Fibroblast of the aortic adventitia (primary cell): ENCODE measurements around the gene ZBTB17. TPM values are rescaled to one million over a fixed set of nuclear protein-coding genes. Genes with fewer than 3 reads are reported as not detected.

ENCODE experiments used
- DNase-seq: peaks from one replicate; pipeline ENCODE4 v3.0.0-alpha.2; 2010; ENCODE audit warnings: low read depth
- H3K4me3 ChIP-seq: 2 replicates; pipeline ENCODE4 v1.5.1; 2011; ENCODE audit warnings: low read depth, mild to moderate bottlenecking, control low read depth, low read length, moderate library complexity
- total RNA-seq: library from RNA; depleted of rRNA; stranded (reverse); fragments of >200 nt; gene quantifications from 2 replicates; pipeline ENCODE4 v1.2.3, GENCODE V29; 2012; ENCODE audit warnings: low replicate concordance
- TF ChIP-seq, protein P1 (sequence below): IDR thresholded peaks from 2 replicates; pipeline ENCODE4 v1.5.1; 2011; ENCODE audit warnings: mild to moderate bottlenecking, low read length, control low read depth, inconsistent platforms; ENCODE audit not compliant: insufficient read depth

ZBTB17 gene
- total RNA-seq, 1 donor = 21.7 TPM

DNA sequence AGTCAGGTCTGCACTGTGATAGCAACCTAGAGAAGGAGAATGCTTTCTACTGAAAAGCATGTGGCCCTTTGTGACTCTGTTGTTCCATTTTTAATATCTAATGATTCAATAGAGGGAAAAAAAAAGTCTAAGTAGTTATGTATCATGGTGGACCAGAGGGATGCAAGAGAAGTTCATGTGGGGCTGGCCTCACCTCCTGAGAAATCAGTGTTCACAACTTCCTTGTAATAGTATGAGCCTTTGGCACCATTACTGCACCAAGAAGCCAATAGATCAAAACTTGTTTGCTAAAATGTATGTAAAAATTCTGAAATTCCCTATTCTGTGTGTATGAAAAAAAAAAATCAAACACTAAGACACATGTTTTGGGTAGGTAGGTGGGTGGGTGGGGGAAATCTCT lies 5.0 kb downstream of the ZBTB17 start:
- no peak overlapping the region for H3K4me3 ChIP-seq

DNA sequence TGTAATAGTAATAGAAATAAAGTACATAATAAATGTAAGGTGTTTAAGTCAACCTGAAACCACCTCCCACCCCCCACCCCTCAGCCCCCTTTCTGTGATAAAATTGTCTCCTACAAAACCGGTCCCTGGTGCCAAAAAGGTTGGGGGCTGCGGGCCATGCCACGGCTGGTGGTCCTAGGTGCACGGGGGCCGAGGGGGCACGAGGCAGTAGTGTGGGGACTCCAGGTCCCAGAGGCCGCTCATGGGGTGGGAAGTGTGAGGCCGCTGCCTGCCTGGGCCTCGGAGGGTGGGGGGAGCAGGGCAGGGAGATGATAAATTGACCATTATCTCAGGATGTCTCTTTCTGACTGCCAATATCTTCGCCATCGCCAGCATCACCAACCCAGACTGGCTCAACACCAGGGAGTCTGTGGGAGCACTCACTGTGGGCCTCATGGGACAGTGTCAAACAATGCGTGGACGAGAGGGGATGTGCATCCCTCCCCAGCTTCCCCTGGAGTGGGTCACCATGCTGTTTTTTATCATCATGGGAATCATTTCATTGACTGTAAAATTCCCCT lies 6.5 kb downstream of the ZBTB17 start:
- TF ChIP-seq, protein P1, sequence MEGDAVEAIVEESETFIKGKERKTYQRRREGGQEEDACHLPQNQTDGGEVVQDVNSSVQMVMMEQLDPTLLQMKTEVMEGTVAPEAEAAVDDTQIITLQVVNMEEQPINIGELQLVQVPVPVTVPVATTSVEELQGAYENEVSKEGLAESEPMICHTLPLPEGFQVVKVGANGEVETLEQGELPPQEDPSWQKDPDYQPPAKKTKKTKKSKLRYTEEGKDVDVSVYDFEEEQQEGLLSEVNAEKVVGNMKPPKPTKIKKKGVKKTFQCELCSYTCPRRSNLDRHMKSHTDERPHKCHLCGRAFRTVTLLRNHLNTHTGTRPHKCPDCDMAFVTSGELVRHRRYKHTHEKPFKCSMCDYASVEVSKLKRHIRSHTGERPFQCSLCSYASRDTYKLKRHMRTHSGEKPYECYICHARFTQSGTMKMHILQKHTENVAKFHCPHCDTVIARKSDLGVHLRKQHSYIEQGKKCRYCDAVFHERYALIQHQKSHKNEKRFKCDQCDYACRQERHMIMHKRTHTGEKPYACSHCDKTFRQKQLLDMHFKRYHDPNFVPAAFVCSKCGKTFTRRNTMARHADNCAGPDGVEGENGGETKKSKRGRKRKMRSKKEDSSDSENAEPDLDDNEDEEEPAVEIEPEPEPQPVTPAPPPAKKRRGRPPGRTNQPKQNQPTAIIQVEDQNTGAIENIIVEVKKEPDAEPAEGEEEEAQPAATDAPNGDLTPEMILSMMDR = no peak
- no peak for DNase-seq
- H3K4me3 ChIP-seq = no peak overlapping the region

More for the DNA sequence above, 5.0 kb downstream of the ZBTB17 start:
- no peak for DNase-seq
- TF ChIP-seq, protein P1 = no peak

DNA sequence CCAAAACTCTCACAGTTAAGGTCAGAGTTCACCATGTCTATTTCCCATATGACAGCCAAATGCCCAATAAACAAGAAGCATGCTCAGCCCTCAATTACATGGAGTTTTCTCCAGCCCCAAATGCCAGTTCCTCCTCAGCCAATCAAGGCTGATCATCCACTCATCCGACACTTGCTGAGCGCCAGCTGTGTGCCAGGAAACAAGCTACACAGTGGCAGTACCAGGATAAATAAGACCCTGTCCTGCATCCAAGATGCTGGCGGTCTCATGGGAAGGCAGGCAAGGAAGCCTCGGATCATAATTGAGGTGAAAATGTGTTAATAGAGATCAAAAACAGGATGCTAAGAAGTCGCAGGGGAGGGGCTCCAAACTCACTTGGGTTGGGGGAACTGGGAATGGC lies 7.7 kb downstream of the ZBTB17 start:
- H3K4me3 ChIP-seq = no peak overlapping the region
- TF ChIP-seq, protein P1 = no peak
- DNase-seq = no peak

DNA sequence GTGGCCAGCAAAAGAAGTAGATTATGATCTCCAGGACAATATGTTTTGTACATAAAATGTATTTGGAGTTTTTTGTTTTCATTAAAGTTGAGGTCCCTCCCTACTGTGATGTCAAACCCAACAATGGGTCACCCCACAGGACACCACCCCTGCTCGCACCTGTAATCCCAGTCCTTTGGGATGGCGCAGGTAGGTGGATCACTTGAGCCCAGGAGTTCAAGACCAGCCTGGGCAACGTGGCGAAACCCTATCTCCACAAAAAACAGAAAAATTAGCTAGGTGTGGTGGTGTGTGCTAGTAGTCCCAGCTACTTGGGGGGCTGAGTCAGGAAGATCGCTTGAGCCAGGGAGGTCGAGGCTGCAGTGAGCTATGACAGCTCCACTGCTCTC lies 9.0 kb downstream of the ZBTB17 start:
- no peak overlapping the region for H3K4me3 ChIP-seq
- DNase-seq = no peak
- TF ChIP-seq, protein P1 = no peak

DNA sequence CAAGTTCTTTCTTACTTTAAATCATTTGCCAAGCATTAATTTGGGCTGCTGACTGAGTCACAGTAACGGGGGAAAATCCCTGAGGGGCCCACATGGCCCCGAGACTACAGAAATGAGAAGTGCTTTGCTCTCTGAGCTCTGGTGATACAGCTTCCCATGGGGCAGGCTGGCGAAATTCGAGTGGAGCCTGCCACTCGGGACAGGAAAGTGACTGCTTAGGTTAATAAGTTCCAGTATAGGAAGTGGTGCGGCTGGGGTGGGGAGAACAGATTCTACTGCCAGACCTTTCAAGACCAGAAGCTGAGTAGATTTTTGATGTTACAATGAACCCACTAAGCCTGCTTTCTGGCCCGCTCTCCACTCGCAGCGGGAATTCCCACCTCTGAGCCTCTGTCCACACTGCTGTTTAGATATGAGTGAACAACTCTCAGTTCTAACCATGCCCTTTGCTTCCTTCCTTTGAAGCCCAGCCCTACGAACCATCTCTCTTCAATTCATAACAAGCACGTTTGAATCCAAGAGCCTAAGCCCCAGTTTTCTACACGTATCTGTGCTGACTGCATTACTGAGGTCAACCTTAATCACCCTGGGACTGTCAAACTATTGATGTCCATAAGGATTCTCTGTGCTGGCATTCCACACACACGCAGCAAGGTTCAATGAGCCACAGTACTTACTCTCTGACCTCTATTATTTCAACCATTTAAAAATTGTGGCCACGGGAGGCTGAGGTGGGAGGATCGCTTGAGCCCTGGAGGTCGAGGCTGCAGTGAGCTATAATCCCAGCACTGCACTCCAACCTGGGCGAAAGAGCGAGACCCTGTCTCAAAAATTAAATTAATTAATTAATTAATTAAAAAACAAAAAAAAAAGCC lies 9.6 kb downstream of the ZBTB17 start:
- H3K4me3 ChIP-seq = no peak overlapping the region
- DNase-seq = peak; percentile 44
- TF ChIP-seq, protein P1 = no peak

DNA sequence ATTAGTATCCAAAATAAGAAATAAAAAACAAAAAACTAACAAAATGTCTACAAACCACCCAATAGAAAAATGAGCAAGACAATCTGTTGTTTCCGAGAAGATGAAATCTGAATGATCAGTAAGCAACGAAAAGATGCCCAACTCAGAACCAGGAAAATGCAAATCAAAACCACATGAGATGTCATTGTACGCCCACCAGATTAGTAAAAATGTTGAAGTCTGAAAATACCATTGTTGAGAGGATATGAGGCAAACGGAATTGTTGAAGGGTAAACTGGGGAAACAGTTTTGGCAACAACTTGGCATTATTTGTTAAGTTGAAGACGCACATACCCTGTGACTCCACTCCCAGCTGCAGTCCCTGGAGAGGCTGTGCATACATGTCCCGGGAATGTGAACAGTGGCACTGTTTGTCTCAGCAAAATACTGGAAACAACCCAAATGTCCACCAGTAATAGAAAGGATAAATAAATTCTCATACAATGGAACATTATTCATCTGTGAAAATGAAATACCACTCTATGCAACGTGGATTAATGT lies 10.6 kb downstream of the ZBTB17 start:
- no peak overlapping the region for H3K4me3 ChIP-seq
- peak; percentile 79 for DNase-seq
- TF ChIP-seq, protein P1 = no peak
